A673 (cell line): Measurements from ENCODE around the gene GNAT1. TPM values are rescaled to one million over a fixed set of nuclear protein-coding genes. Genes with fewer than 3 reads are reported as not detected.

Source experiments
- BruUV-seq: library from RNA; stranded (reverse); fragments of 400-500 nt; replicated peaks from 2 replicates; lab custom pipeline; 2021; lab: Mats Ljungman, UMichigan
- CTCF ChIA-PET: fragments of 300-600 bp; sonication (Branson Sonifier 250); formaldehyde crosslinking; loops from one replicate; lab custom pipeline; 2022; ENCODE audit warnings: antibody characterized with exemption; lab: Charles Lee
- POLR2A ChIA-PET: fragments of 300-600 bp; sonication (Branson Sonifier 250); formaldehyde crosslinking; loops from one replicate; lab custom pipeline; 2022; ENCODE audit warnings: antibody characterized with exemption; ENCODE audit not compliant: low non-redundant PET; lab: Charles Lee
- DNase-seq: peaks from one replicate; pipeline ENCODE4 v3.0.0-alpha.2; 2015; ENCODE audit warnings: low spot score
- H3K27ac ChIP-seq: fragments of 200-600 bp; sonication (generic); 2 replicates; pipeline ENCODE4 v1.5.1; 2016; ENCODE audit warnings: mixed run types, low read depth, mild to moderate bottlenecking, mixed read lengths, antibody characterized with exemption, low read length; ENCODE audit not compliant: poor library complexity, severe bottlenecking
- H3K27me3 ChIP-seq: fragments of 200-600 bp; sonication (generic); replicated peaks from 2 replicates; pipeline ENCODE4 v1.6.1; 2017; ENCODE audit warnings: mixed run types, low read depth, mild to moderate bottlenecking, mixed read lengths, antibody characterized with exemption, low read length; ENCODE audit not compliant: insufficient read depth, poor library complexity
- H3K36me3 ChIP-seq: fragments of 200-600 bp; sonication (generic); 2 replicates; pipeline ENCODE4 v1.6.1; 2016; ENCODE audit warnings: mixed run types, mild to moderate bottlenecking, mixed read lengths, antibody characterized with exemption, low read length; ENCODE audit not compliant: insufficient read depth, poor library complexity, severe bottlenecking
- H3K4me1 ChIP-seq: fragments of 200-600 bp; sonication (generic); 2 replicates; pipeline ENCODE4 v1.6.1; 2017; ENCODE audit warnings: mixed run types, mild to moderate bottlenecking, mixed read lengths, antibody characterized with exemption, low read length; ENCODE audit not compliant: insufficient read depth, poor library complexity, severe bottlenecking
- H3K4me3 ChIP-seq: fragments of 200-600 bp; sonication (generic); 2 replicates; pipeline ENCODE4 v1.5.1; 2016; ENCODE audit warnings: low read depth, mixed run types, mild to moderate bottlenecking, mixed read lengths, low read length; ENCODE audit not compliant: poor library complexity, severe bottlenecking
- H3K9me3 ChIP-seq: fragments of 200-600 bp; sonication (generic); 2 replicates; pipeline ENCODE4 v1.6.1; 2016; ENCODE audit warnings: mixed run types, low read depth, mild to moderate bottlenecking, mixed read lengths, antibody characterized with exemption, low read length; ENCODE audit not compliant: poor library complexity, severe bottlenecking
- EZH2 ChIP-seq: fragments of 200-600 bp; sonication (generic); IDR thresholded peaks from 2 replicates; pipeline ENCODE4 v1.6.1; 2017; ENCODE audit warnings: borderline replicate concordance, low read depth, mild to moderate bottlenecking, mixed read lengths, antibody characterized with exemption, low read length; ENCODE audit not compliant: poor library complexity, severe bottlenecking
- intact Hi-C: fragments of 100-400 bp; cut with micrococcal nuclease; formaldehyde crosslinking; loops from one replicate; pipeline ENCODE4 v1.10.0; 2022; ENCODE audit not compliant: unreplicated experiment
- total RNA-seq: library from RNA; stranded (reverse); gene quantifications from 2 replicates; pipeline ENCODE4 v1.2.3, GENCODE V29; 2021
- TF ChIP-seq, protein P1 (sequence below): fragments of 300-800, 200-600 bp; sonication (generic); conservative IDR thresholded peaks from 2 replicates; pipeline ENCODE4 v1.5.1; 2017; ENCODE audit warnings: low read depth, mild to moderate bottlenecking, antibody characterized with exemption, low read length, moderate library complexity, mixed read lengths

GNAT1 gene
- total RNA-seq, 1 experiment from 2014 or later = not detected

DNA sequence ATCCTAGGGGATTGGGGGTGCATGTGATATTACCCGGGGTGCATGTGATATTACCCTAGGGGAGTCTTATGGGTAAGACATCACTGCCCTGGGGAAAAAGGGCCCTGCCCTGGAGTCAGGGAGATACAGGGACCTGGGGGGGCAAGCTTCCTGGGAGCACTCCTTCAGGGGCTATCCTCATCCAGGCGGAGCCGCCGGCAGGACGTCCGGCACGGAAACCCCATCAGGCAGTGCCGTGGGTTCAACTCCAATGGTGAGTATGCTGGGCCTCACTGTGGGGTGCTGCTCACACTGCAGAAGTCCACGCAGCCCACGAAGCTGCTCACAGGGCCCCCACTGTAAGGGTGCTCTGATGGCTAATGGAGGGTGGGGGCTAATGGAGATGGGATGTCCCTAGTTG lies 5.3 kb upstream of the GNAT1 start:
- Histone ChIP-seq H3K4me1 (no peaks in the 10 kb centered on the region), H3K27me3 (no peaks in the 10 kb centered on the region), H3K9me3 (no peaks in the 10 kb centered on the region), H3K4me3 (no peak overlapping the region), H3K36me3 (no peaks in the 10 kb centered on the region), H3K27ac (no peak overlapping the region)
- ChIA-PET CTCF (no interaction called here), POLR2A (no interaction called here)
- BruUV-seq = no TSS peak
- DNase-seq = no peak
- TF ChIP-seq EZH2 = no peak
- TF ChIP-seq, protein P1, sequence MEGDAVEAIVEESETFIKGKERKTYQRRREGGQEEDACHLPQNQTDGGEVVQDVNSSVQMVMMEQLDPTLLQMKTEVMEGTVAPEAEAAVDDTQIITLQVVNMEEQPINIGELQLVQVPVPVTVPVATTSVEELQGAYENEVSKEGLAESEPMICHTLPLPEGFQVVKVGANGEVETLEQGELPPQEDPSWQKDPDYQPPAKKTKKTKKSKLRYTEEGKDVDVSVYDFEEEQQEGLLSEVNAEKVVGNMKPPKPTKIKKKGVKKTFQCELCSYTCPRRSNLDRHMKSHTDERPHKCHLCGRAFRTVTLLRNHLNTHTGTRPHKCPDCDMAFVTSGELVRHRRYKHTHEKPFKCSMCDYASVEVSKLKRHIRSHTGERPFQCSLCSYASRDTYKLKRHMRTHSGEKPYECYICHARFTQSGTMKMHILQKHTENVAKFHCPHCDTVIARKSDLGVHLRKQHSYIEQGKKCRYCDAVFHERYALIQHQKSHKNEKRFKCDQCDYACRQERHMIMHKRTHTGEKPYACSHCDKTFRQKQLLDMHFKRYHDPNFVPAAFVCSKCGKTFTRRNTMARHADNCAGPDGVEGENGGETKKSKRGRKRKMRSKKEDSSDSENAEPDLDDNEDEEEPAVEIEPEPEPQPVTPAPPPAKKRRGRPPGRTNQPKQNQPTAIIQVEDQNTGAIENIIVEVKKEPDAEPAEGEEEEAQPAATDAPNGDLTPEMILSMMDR = no peak
- intact Hi-C loops = no loop called here

DNA sequence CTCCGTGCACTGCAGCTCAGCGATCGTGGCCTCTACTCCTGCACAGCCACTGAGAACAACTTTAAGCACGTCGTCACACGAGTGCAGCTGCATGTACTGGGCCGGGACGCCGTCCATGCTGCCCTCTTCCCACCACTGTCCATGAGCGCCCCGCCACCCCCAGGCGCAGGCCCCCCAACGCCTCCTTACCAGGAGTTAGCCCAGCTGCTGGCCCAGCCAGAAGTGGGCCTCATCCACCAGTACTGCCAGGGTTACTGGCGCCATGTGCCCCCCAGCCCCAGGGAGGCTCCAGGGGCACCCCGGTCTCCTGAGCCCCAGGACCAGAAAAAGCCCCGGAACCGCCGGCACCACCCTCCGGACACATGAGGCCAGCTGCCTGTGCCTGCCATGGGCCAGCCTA lies 3.7 kb upstream of the GNAT1 start:
- Histone ChIP-seq H3K4me3 (no peak overlapping the region), H3K27me3 (no peaks in the 10 kb centered on the region), H3K36me3 (no peaks in the 10 kb centered on the region), H3K9me3 (no peaks in the 10 kb centered on the region), H3K4me1 (no peaks in the 10 kb centered on the region), H3K27ac (no peak overlapping the region)
- TF ChIP-seq, protein P1 = no peak
- TF ChIP-seq EZH2 = no peak
- POLR2A ChIA-PET = no interaction called here
- BruUV-seq = no TSS peak
- CTCF ChIA-PET = interaction anchor here (0.7 kb wide), 1 partner anchor 64 kb away, joined by 3 read pairs; no protein-coding TSS in a partner anchor
- DNase-seq = no peak
- intact Hi-C loops = no loop called here

DNA sequence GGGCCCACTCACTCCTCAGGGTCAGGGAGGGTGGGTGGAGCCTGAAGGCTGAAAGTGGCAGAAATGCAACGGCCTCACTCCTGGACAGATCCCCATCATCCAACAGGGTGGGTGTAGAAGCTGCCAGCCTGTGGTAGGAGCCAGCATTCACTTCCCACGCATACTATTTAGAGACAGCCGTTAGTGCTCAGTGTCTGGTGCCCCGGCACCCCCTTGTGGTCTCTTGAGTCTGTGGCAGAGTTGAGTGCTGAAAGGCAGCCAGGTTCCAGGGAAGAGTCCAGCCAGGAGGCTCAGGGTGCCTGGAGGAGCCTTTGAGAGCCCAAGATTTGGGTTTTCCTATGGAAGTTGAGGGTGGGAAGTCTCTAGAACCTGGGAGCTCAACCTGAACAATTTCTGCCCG lies 2.1 kb upstream of the GNAT1 start:
- no peaks in the 10 kb centered on the region for H3K4me1 ChIP-seq
- H3K4me3 ChIP-seq = no peak overlapping the region
- H3K27me3 ChIP-seq = peaks cover 14% of the 10 kb centered on the region
- BruUV-seq = no TSS peak
- no peaks in the 10 kb centered on the region for H3K36me3 ChIP-seq
- ChIA-PET CTCF (interaction anchor here (0.6 kb wide), 1 partner anchor 21 kb away, joined by 3 read pairs; no protein-coding TSS in a partner anchor), POLR2A (no interaction called here)
- peak; percentile 77 for DNase-seq
- intact Hi-C loops = loop anchor here (1.0 kb wide), 1 partner anchor 68 kb away; no protein-coding TSS in a partner anchor
- no peaks in the 10 kb centered on the region for H3K9me3 ChIP-seq
- no peak overlapping the region for H3K27ac ChIP-seq
- TF ChIP-seq, protein P1 = peak; percentile 70
- TF ChIP-seq EZH2 = no peak
